GM23338 (cell line): ENCODE data around the gene TRPC4AP. TPM values are rescaled to one million over a fixed set of nuclear protein-coding genes. Genes with fewer than 3 reads are reported as not detected.
"Not testable (repeated sequence)": the region's sequence is repeated elsewhere in the genome, so short reads cannot be mapped to it uniquely, and the experiment has no call there.

Source experiments
- ATAC-seq: fragments of 200-7000 bp; cut with Tn5 transposase; 3 replicates; pipeline ENCODE4 v1.9.1; 2020
- DNase-seq: peaks from one replicate; pipeline ENCODE4 v3.0.0-alpha.2; 2015; ENCODE audit warnings: low spot score
- H2AFZ ChIP-seq: fragments of 200-600 bp; sonication (generic); 2 replicates; pipeline ENCODE4 v1.8.0; 2016; ENCODE audit warnings: antibody characterized with exemption, mild to moderate bottlenecking, moderate library complexity
- H3F3A ChIP-seq: fragments of 200-600 bp; sonication (generic); replicated peaks from 2 replicates; pipeline ENCODE4 v1.8.0; 2017; ENCODE audit warnings: antibody characterized with exemption, mixed run types, low read depth
- H3K27ac ChIP-seq: fragments of 200-600 bp; sonication (generic); 2 replicates; pipeline ENCODE4 v1.6.1; 2016; ENCODE audit warnings: low read depth
- H3K27me3 ChIP-seq: fragments of 200-600 bp; sonication (generic); 2 replicates; pipeline ENCODE4 v1.8.0; 2016; ENCODE audit warnings: mild to moderate bottlenecking, mixed run types, moderate library complexity; ENCODE audit not compliant: insufficient read depth
- H3K36me3 ChIP-seq: fragments of 200-600 bp; sonication (generic); 2 replicates; pipeline ENCODE4 v1.8.0; 2016; ENCODE audit warnings: mild to moderate bottlenecking; ENCODE audit not compliant: insufficient read depth
- H3K4me1 ChIP-seq: fragments of 200-600 bp; sonication (generic); 2 replicates; pipeline ENCODE4 v1.8.0; 2016; ENCODE audit warnings: mild to moderate bottlenecking, moderate library complexity; ENCODE audit not compliant: insufficient read depth
- H3K4me2 ChIP-seq: fragments of 200-600 bp; sonication (generic); 2 replicates; pipeline ENCODE4 v1.7.1; 2017; ENCODE audit warnings: mixed run types
- H3K4me3 ChIP-seq: fragments of 200-600 bp; sonication (generic); 2 replicates; pipeline ENCODE4 v1.6.1; 2016; ENCODE audit warnings: mixed run types
- H3K79me2 ChIP-seq: fragments of 200-600 bp; sonication (generic); replicated peaks from 2 replicates; pipeline ENCODE4 v1.8.0; 2017; ENCODE audit warnings: mild to moderate bottlenecking; ENCODE audit not compliant: insufficient read depth
- H3K9me2 ChIP-seq: fragments of 200-600 bp; sonication (generic); 2 replicates; pipeline ENCODE4 v1.8.0; 2017; ENCODE audit not compliant: insufficient read depth
- H4K20me1 ChIP-seq: fragments of 200-600 bp; sonication (generic); replicated peaks from 2 replicates; pipeline ENCODE4 v1.8.0; 2017; ENCODE audit warnings: mild to moderate bottlenecking; ENCODE audit not compliant: insufficient read depth
- H3K27ac Mint-ChIP-seq: 2 replicates; pipeline ENCODE4 v1.8.0; 2020; ENCODE audit warnings: inconsistent platforms, mild to moderate bottlenecking, moderate library complexity, mixed read lengths
- H3K27me3 Mint-ChIP-seq: 3 replicates; pipeline ENCODE4 v1.8.0; 2022; ENCODE audit warnings: low read depth, mild to moderate bottlenecking, moderate library complexity, mixed read lengths, inconsistent platforms; ENCODE audit not compliant: insufficient read depth, poor library complexity
- H3K36me3 Mint-ChIP-seq: 3 replicates; pipeline ENCODE4 v1.8.0; 2021; ENCODE audit warnings: low read depth, mild to moderate bottlenecking, inconsistent platforms, moderate library complexity, mixed read lengths
- H3K4me1 Mint-ChIP-seq: 3 replicates; pipeline ENCODE4 v1.8.0; 2020; ENCODE audit warnings: mild to moderate bottlenecking, inconsistent platforms, mixed read lengths
- H3K4me3 Mint-ChIP-seq: 3 replicates; pipeline ENCODE4 v1.8.0; 2021; ENCODE audit warnings: moderate library complexity, mild to moderate bottlenecking, inconsistent platforms, mixed read lengths
- H3K9me3 Mint-ChIP-seq: 3 replicates; pipeline ENCODE4 v1.8.0; 2020; ENCODE audit warnings: moderate library complexity, mild to moderate bottlenecking, inconsistent platforms, mixed read lengths
- CREB1 ChIP-seq: fragments of 250-450 bp; sonication (Bioruptor Pico); IDR thresholded peaks from 2 replicates; pipeline ENCODE4 v1.5.0; 2020; ENCODE audit warnings: low read depth, mild to moderate bottlenecking, moderate library complexity
- CTCF ChIP-seq, 2 experiments: fragments of 200-600 bp in 1 of 2; sonication (generic) in 1 of 2; conservative IDR thresholded peaks; 2 replicates each; pipeline versions ENCODE4 v1.5.1 to v1.6.1; 2016 to 2017; ENCODE audit warnings: antibody characterized with exemption in 2 of 2, low read depth in 2 of 2, mild to moderate bottlenecking in 2 of 2, moderate library complexity in 1 of 2
- ETS1 ChIP-seq: IDR thresholded peaks from 2 replicates; pipeline ENCODE4 v1.6.1; 2016; ENCODE audit warnings: antibody characterized with exemption
- REST ChIP-seq: IDR thresholded peaks from one replicate; pipeline ENCODE4 v1.6.1; 2018; ENCODE audit warnings: antibody characterized with exemption; ENCODE audit not compliant: unreplicated experiment
- ZNF114 ChIP-seq: fragments of 250-450 bp; sonication (Bioruptor Pico); IDR thresholded peaks from 2 replicates; pipeline ENCODE4 v1.5.0; 2020; ENCODE audit warnings: mild to moderate bottlenecking, moderate library complexity
- ZNF462 ChIP-seq: fragments of 250-450 bp; sonication (Bioruptor Pico); IDR thresholded peaks from 2 replicates; pipeline ENCODE4 v1.5.0; 2020; ENCODE audit warnings: mild to moderate bottlenecking, moderate library complexity
- polyA plus RNA-seq: library from polyadenylated mRNA; unstranded; fragments of >200 nt; fragmentation: Nextera tagmentation; extraction: Ambion mirVana; gene quantifications from 2 replicates; pipeline ENCODE4 v1.2.1, GENCODE V29; 2016
- total RNA-seq: library from RNA; depleted of rRNA; stranded (reverse); fragments of >200 nt; shearing (Covaris generic); gene quantifications from 2 replicates; pipeline ENCODE4 v1.2.3, GENCODE V29; 2014

Gene TRPC4AP
- total and polyA plus RNA-seq, 2 experiments from 2014 or later = 48.8 to 89.5 TPM

GRCh38 chr20:35084998-35085397 is 7.6 kb downstream of the TRPC4AP start:
- Histone ChIP-seq H3K36me3 (no peaks in the 10 kb centered on the region), H3K79me2 (peaks cover 96% of the 10 kb centered on the region), H2AFZ (no peak overlapping the region), H3K4me2 (no peak overlapping the region), H3K4me1 (no peaks in the 10 kb centered on the region), H4K20me1 (peaks cover 28% of the 10 kb centered on the region; the same call in 1 of the 2 replicates), H3K27me3 (no peaks in the 10 kb centered on the region), H3K27ac (peak overlapping the region; percentile 45; the same call in 1 of the 2 replicates), H3K4me3 (no peak overlapping the region), H3F3A (no peaks in the 10 kb centered on the region), H3K9me2 (no peaks in the 10 kb centered on the region)
- Mint-ChIP-seq H3K4me3 (no peak overlapping the region), H3K27ac (no peak overlapping the region), H3K9me3 (no peaks in the 10 kb centered on the region), H3K27me3 (peaks cover 1% of the 10 kb centered on the region), H3K36me3 (peaks cover 15% of the 10 kb centered on the region; the same call in 2 of the 3 replicates), H3K4me1 (no peaks in the 10 kb centered on the region)
- ATAC-seq = no peak
- TF ChIP-seq ZNF114 (CRISPR knock-in tag) = no peak
- no peak for TF ChIP-seq CREB1 (CRISPR knock-in tag)
- TF ChIP-seq ZNF462 (CRISPR knock-in tag) = no peak
- TF ChIP-seq REST = no peak
- TF ChIP-seq CTCF (conservative IDR thresholded peaks at IDR 0.05; ENCODE audit: low read depth in 2 of 2) = no peak
- no peak for TF ChIP-seq ETS1
- DNase-seq = no peak

- H3K36me3 ChIP-seq = peaks cover 27% of the 10 kb centered on the region
- H3K79me2 ChIP-seq = peaks cover 83% of the 10 kb centered on the region
- H3K4me2 ChIP-seq, H3F3A ChIP-seq, H3K4me3 ChIP-seq, H3K27me3 ChIP-seq, H3K4me1 Mint-ChIP-seq, H3K4me3 Mint-ChIP-seq, H3K9me2 ChIP-seq, DNase-seq, H2AFZ ChIP-seq, H3K27me3 Mint-ChIP-seq, H3K27ac Mint-ChIP-seq, ATAC-seq, H3K4me1 ChIP-seq, H3K27ac ChIP-seq: not testable (repeated sequence)
- H4K20me1 ChIP-seq = peaks cover 16% of the 10 kb centered on the region
- H3K36me3 Mint-ChIP-seq = peaks cover 44% of the 10 kb centered on the region
- H3K9me3 Mint-ChIP-seq = peaks cover 30% of the 10 kb centered on the region
Measured at GRCh38 chr20:35080348-35080642, 12.3 kb downstream of the TRPC4AP start.
